ENCODE measurements around the gene SPPL2B. TPM values are rescaled to one million over a fixed set of nuclear protein-coding genes. Genes with fewer than 3 reads are reported as not detected.

Gene SPPL2B
- total RNA-seq, 1 donor = 33.5 TPM

- no peak overlapping the region for H3K4me3 ChIP-seq (ENCODE audit: low read length)
- peaks cover 19% of the 10 kb centered on the region for H3K4me1 ChIP-seq (ENCODE audit: insufficient read depth, low read length)
- H3K9me3 ChIP-seq (ENCODE audit: low read depth, low read length) = no peaks in the 10 kb centered on the region
- peaks cover 42% of the 10 kb centered on the region for H3K27me3 ChIP-seq (ENCODE audit: insufficient read depth, low read length)
Measured at GRCh38 chr19:2311093-2311492, 17.4 kb upstream of the SPPL2B start.

- H3K4me3 ChIP-seq (ENCODE audit: low read length) = no peak overlapping the region
- peaks cover 23% of the 10 kb centered on the region for H3K4me1 ChIP-seq (ENCODE audit: insufficient read depth, low read length)
- H3K27me3 ChIP-seq (ENCODE audit: insufficient read depth, low read length) = peaks cover 26% of the 10 kb centered on the region
- H3K9me3 ChIP-seq (ENCODE audit: low read depth, low read length) = no peaks in the 10 kb centered on the region
Measured at GRCh38 chr19:2312820-2313501, 15.5 kb upstream of the SPPL2B start.

DNA sequence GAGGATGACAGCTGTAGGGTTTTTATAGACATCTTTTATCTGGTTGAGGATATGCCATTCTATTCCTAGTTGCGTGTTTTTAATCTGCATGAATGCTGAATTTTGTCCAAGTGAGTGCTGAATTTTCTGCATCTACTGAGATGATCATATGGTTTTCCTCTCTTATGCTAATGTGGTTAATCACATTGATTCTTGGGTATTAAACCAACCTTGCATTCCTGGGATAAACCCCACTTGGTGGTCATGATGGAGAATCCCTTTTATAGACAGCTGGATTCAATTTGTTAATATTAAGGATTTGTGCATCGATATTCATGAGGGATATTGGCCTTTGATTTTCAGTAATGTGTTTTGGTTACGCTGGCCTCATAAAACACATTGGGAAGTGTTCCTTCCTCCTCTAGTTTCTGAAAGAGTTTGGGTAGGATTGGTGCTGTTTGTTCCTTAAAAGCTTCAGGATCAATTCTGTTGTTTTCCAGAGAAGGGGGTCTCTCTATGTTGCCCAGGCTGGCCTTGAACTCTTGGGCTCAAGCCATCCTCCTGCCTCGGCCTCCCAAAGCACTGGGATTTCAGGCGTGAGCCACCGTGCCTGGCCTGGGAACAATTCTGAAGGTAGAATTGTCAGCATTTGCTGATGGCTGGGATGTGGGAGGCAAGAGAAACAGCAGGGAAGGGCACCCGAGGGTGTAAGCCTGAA, 13.2 kb upstream of the SPPL2B start:
- Histone ChIP-seq H3K4me1 (ENCODE audit: insufficient read depth, low read length) (peaks cover 25% of the 10 kb centered on the region), H3K27me3 (ENCODE audit: insufficient read depth, low read length) (peaks cover 9% of the 10 kb centered on the region), H3K4me3 (ENCODE audit: low read length) (no peak overlapping the region), H3K9me3 (ENCODE audit: low read depth, low read length) (no peaks in the 10 kb centered on the region)

DNA sequence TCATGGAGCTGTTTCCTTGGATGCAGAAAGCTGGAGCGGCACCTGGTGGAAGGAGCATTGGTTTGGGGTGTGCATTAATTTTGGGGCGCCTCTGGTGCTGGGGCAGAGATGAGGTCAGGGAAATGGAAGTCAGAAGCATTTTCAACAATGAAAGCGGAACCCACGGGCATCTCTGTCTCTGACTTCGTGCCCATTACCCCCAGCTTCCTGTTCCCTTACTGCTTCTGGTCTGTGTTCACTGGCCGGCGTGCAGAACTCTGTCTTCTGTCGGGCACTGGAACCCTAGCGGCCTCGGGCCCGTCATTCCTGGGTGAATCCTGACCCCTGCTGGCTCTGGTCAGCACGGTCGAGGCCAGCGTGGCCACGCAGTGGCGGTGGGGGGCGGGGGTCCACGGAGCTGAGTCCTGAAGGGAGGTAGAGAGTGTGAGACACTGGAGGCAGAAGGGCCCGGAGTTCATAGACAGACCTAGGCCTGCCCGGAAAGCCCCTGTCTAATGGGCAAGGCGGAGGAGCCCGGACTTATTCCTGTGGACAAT, 12.6 kb upstream of the SPPL2B start:
- peaks cover 25% of the 10 kb centered on the region for H3K4me1 ChIP-seq (ENCODE audit: insufficient read depth, low read length)
- H3K9me3 ChIP-seq (ENCODE audit: low read depth, low read length) = no peaks in the 10 kb centered on the region
- peaks cover 7% of the 10 kb centered on the region for H3K27me3 ChIP-seq (ENCODE audit: insufficient read depth, low read length)
- H3K4me3 ChIP-seq (ENCODE audit: low read length) = no peak overlapping the region

GRCh38 chr19:2317300-2317699, 11.2 kb upstream of the SPPL2B start:
- H3K27me3 ChIP-seq (ENCODE audit: insufficient read depth, low read length) = peaks cover 5% of the 10 kb centered on the region
- no peaks in the 10 kb centered on the region for H3K9me3 ChIP-seq (ENCODE audit: low read depth, low read length)
- H3K4me3 ChIP-seq (ENCODE audit: low read length) = no peak overlapping the region
- H3K4me1 ChIP-seq (ENCODE audit: insufficient read depth, low read length) = peaks cover 25% of the 10 kb centered on the region

DNA sequence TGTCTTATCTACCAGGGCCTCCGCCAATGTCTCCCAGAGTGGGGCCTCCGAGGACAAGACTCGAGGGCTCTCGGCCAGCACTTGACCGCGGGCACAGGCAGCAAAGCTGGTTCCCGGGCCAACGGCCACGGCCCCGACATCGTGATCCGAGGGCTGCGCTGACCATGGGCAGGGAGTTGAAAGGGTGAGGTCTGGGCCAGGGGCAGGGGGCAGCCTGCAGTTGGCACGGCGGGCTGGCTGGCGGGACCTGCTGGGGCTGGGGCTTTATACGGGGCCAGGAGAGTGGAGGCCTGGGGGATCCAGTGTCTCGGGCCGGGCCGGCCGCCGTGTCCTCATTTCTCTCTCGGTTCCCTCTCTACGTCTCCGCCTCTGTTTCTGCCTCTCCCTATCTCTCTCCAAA, 10.7 kb upstream of the SPPL2B start:
- Histone ChIP-seq H3K4me3 (ENCODE audit: low read length) (no peak overlapping the region), H3K4me1 (ENCODE audit: insufficient read depth, low read length) (peaks cover 20% of the 10 kb centered on the region), H3K27me3 (ENCODE audit: insufficient read depth, low read length) (peaks cover 3% of the 10 kb centered on the region), H3K9me3 (ENCODE audit: low read depth, low read length) (no peaks in the 10 kb centered on the region)

GRCh38 chr19:2318923-2319322, 9.6 kb upstream of the SPPL2B start:
- no peak overlapping the region for H3K4me3 ChIP-seq (ENCODE audit: low read length)
- no peaks in the 10 kb centered on the region for H3K27me3 ChIP-seq (ENCODE audit: insufficient read depth, low read length)
- H3K4me1 ChIP-seq (ENCODE audit: insufficient read depth, low read length) = peaks cover 20% of the 10 kb centered on the region
- H3K9me3 ChIP-seq (ENCODE audit: low read depth, low read length) = no peaks in the 10 kb centered on the region

- H3K4me1 ChIP-seq (ENCODE audit: insufficient read depth, low read length) = peaks cover 25% of the 10 kb centered on the region
- no peaks in the 10 kb centered on the region for H3K9me3 ChIP-seq (ENCODE audit: low read depth, low read length)
- H3K4me3 ChIP-seq (ENCODE audit: low read length) = no peak overlapping the region
- no peaks in the 10 kb centered on the region for H3K27me3 ChIP-seq (ENCODE audit: insufficient read depth, low read length)
Measured at GRCh38 chr19:2319551-2319950, 8.9 kb upstream of the SPPL2B start.

GRCh38 chr19:2320049-2320448, 8.4 kb upstream of the SPPL2B start:
- Histone ChIP-seq H3K9me3 (ENCODE audit: low read depth, low read length) (no peaks in the 10 kb centered on the region), H3K4me1 (ENCODE audit: insufficient read depth, low read length) (peaks cover 30% of the 10 kb centered on the region), H3K27me3 (ENCODE audit: insufficient read depth, low read length) (no peaks in the 10 kb centered on the region), H3K4me3 (ENCODE audit: low read length) (no peak overlapping the region)

DNA sequence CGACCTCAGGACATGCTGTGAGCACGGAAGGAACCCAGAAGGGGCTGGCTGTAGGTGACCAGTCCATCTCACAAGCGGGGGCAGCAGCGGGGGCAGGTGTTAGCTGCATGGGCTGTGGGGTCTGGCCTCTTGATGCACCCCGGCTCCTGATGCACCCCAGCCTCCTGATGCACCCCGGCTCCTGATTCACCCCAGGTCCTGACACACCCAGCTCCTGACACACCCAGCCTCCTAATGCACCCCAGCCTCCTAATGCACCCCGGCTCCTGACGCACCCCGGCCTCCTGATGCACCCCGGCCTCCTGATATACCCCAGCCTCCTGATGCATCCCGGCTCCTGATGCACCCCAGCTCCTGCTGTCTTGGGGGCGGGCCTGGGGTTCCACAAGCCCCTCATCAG, 7.5 kb upstream of the SPPL2B start:
- peaks cover 30% of the 10 kb centered on the region for H3K4me1 ChIP-seq (ENCODE audit: insufficient read depth, low read length)
- H3K9me3 ChIP-seq (ENCODE audit: low read depth, low read length) = no peaks in the 10 kb centered on the region
- no peak overlapping the region for H3K4me3 ChIP-seq (ENCODE audit: low read length)
- H3K27me3 ChIP-seq (ENCODE audit: insufficient read depth, low read length) = no peaks in the 10 kb centered on the region

GRCh38 chr19:2321565-2322283, 6.8 kb upstream of the SPPL2B start:
- Histone ChIP-seq H3K27me3 (ENCODE audit: insufficient read depth, low read length) (no peaks in the 10 kb centered on the region), H3K4me1 (ENCODE audit: insufficient read depth, low read length) (peaks cover 32% of the 10 kb centered on the region), H3K4me3 (ENCODE audit: low read length) (no peak overlapping the region), H3K9me3 (ENCODE audit: low read depth, low read length) (no peaks in the 10 kb centered on the region)

DNA sequence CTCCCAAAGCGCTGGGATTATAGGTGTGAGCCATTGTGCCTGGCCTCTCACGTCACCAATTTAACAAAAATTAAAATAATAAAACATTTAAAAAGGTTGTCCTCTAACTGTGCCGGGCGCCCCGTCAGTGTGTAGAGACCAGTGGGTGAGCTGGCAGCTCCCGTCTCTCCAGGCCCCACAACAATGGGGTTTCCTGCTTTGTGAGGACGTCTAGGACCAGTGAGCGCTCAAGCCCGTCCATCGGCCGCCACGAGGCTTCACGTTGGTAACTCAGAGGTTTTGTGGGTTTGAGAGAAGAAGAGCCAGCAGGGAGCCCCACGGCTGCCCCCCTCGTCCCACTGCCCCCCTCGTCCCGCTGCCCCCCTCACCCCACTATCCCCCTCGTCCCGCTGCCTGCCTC, 4.8 kb upstream of the SPPL2B start:
- H3K9me3 ChIP-seq (ENCODE audit: low read depth, low read length) = no peaks in the 10 kb centered on the region
- H3K27me3 ChIP-seq (ENCODE audit: insufficient read depth, low read length) = no peaks in the 10 kb centered on the region
- peaks cover 46% of the 10 kb centered on the region for H3K4me1 ChIP-seq (ENCODE audit: insufficient read depth, low read length)
- H3K4me3 ChIP-seq (ENCODE audit: low read length) = no peak overlapping the region

- Histone ChIP-seq H3K4me3 (ENCODE audit: low read length) (no peak overlapping the region), H3K27me3 (ENCODE audit: insufficient read depth, low read length) (no peaks in the 10 kb centered on the region), H3K4me1 (ENCODE audit: insufficient read depth, low read length) (peaks cover 47% of the 10 kb centered on the region), H3K9me3 (ENCODE audit: low read depth, low read length) (no peaks in the 10 kb centered on the region)
Measured at GRCh38 chr19:2324220-2324948, 4.1 kb upstream of the SPPL2B start.

DNA sequence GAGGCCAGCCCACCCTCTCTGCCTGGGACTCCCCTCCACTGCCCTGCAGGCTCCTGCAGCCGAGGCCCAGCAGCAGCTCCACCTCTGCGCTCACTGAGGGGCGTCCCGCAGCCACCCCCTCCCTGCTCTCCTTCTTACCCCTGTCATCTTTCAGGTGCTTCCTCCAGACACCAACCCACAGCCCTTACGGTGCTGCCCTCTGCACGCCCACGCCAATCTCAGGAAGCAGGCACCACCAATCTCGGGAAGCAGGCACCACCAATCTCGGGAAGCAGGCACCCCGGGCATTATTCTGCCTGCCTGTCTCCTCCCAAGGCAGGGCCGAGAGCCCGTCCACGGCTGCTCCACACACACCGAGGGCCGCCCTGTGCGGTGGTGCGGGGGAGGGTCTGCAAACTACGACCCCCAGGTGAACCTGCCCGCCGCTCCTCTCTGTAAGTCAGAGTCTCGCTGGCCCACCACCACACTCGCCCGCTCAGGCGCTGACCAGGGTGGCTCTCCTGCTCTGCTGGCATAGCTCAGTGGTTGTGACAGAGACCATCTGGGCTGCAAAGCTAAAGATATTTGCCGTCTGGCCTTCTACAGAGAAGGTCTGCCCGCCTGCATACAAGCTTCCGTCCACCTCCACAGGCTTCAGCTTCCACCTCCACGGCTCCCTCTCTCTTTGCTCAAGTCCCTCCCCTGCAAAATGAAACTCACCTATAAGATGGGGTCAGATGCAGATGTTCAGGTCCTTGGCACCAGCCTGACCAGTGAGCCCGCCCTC, 3.0 kb upstream of the SPPL2B start:
- H3K4me1 ChIP-seq (ENCODE audit: insufficient read depth, low read length) = peaks cover 55% of the 10 kb centered on the region
- no peaks in the 10 kb centered on the region for H3K27me3 ChIP-seq (ENCODE audit: insufficient read depth, low read length)
- H3K9me3 ChIP-seq (ENCODE audit: low read depth, low read length) = no peaks in the 10 kb centered on the region
- no peak overlapping the region for H3K4me3 ChIP-seq (ENCODE audit: low read length)

Measured in mononuclear cell (primary cell).